Measurements from ENCODE around the gene MMD.
"Not testable (repeated sequence)": the region's sequence is repeated elsewhere in the genome, so short reads cannot be mapped to it uniquely, and the experiment has no call there.

Gene MMD

GRCh38 chr17:55451203-55451641, 29.6 kb upstream of the MMD start:
- no peak for TF ChIP-seq CTCF (IDR thresholded peaks at IDR 0.05; ENCODE audit: borderline replicate concordance, insufficient read depth, low read depth, low read length)
- no peak overlapping the region for H3K4me3 ChIP-seq (ENCODE audit: low read depth, low read length)

GRCh38 chr17:55450232-55450825, 28.7 kb upstream of the MMD start:
- no peak overlapping the region for H3K4me3 ChIP-seq (ENCODE audit: low read depth, low read length)
- TF ChIP-seq CTCF (IDR thresholded peaks at IDR 0.05; ENCODE audit: borderline replicate concordance, insufficient read depth, low read depth, low read length) = no peak

GRCh38 chr17:55448681-55449080, 27.0 kb upstream of the MMD start:
- H3K4me3 ChIP-seq (ENCODE audit: low read depth, low read length) = no peak overlapping the region
- no peak for TF ChIP-seq CTCF (IDR thresholded peaks at IDR 0.05; ENCODE audit: borderline replicate concordance, insufficient read depth, low read depth, low read length)

GRCh38 chr17:55446581-55447205, 25.1 kb upstream of the MMD start:
- H3K4me3 ChIP-seq (ENCODE audit: low read depth, low read length) = no peak overlapping the region
- TF ChIP-seq CTCF (IDR thresholded peaks at IDR 0.05; ENCODE audit: borderline replicate concordance, insufficient read depth, low read depth, low read length) = no peak

- H3K4me3 ChIP-seq (ENCODE audit: low read depth, low read length) = not testable (repeated sequence)
Measured at GRCh38 chr17:55446004-55446403, 24.4 kb upstream of the MMD start.

- H3K4me3 ChIP-seq (ENCODE audit: low read depth, low read length) = no peak overlapping the region
- no peak for TF ChIP-seq CTCF (IDR thresholded peaks at IDR 0.05; ENCODE audit: borderline replicate concordance, insufficient read depth, low read depth, low read length)
Measured at GRCh38 chr17:55444471-55445441, 23.1 kb upstream of the MMD start.

GRCh38 chr17:55443904-55444303, 22.3 kb upstream of the MMD start:
- H3K4me3 ChIP-seq (ENCODE audit: low read depth, low read length) = no peak overlapping the region
- no peak for TF ChIP-seq CTCF (IDR thresholded peaks at IDR 0.05; ENCODE audit: borderline replicate concordance, insufficient read depth, low read depth, low read length)

All from GM12875 (cell line).